Raji (cell line): ENCODE measurements around the gene ZMIZ1.

Source experiments
- POLR2A ChIP-seq: IDR thresholded peaks from 2 replicates; pipeline ENCODE4 v1.6.1; 2011; ENCODE audit warnings: low read depth, low read length, control low read depth; ENCODE audit not compliant: insufficient read depth

Gene ZMIZ1

DNA sequence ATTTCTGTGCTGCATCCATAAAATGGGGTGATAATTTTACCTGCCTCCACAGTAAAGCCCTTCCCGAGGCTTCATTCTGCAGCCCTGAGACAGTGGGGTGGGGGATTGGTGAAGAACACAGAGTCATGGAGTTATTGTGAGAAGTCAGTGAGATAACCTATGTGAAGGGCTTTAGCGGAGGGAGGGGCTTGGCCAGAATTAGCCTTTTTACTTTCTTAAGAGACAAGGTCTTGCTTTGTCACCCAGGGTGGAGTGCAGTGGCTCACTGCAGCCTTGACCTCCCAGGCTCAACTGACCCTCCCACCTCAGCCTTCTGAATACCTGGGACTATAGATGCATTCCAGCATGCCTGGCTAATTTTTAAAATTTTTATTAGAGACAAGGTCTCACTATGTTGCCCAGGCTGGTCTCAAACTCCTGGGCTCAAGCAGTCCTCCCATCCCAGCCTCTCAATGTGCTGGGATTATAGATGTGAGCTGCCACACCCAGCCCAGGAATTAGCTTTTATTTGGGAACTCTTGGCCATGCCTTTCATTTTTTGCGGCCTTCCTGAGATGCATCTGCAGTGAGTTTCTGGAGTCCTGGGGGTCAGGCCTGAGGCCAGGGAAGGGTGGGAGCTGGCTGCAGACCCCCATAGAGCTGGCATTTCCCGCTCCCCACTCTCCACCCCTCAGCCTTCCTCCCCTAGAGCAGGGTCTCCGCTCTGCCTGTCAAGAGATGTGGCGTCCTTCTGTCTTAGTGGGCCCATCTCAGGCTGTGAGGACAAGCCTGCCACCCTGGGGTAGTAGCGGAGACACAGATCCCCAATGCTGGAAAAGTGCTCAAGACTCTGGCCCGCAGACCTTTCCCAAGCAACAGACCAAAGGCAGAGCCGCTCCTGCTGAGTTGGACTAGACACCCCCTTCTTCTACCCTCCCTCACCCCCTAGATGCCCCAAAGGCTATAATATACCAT, 77.0 kb downstream of the ZMIZ1 start:
- no peak for TF ChIP-seq POLR2A

DNA sequence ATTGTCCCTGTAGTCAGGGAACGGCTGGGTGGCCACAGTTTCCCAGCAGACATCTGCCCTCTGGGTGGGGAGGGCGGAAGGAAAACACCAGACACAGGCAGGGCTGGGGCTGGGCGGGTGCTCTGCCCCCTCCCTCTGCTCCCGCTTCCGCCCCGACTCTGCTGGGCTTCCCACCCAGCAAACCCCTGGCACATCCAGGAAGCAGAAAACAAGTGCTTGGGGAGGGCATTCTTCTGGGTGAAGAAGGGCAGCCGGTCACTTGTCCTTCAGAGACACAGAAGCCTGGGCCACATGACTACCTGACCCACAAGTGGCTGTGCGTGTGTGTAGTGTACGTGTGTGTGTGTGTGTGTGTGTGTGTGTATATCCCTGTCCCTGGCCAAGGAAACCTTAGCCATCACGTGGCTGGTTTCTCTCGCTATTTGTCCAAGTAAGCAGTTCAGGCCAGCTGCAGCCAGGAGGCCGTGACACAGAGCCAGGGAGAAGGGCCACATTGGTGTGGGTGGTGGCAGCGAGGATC, 77.9 kb downstream of the ZMIZ1 start:
- no peak for TF ChIP-seq POLR2A

DNA sequence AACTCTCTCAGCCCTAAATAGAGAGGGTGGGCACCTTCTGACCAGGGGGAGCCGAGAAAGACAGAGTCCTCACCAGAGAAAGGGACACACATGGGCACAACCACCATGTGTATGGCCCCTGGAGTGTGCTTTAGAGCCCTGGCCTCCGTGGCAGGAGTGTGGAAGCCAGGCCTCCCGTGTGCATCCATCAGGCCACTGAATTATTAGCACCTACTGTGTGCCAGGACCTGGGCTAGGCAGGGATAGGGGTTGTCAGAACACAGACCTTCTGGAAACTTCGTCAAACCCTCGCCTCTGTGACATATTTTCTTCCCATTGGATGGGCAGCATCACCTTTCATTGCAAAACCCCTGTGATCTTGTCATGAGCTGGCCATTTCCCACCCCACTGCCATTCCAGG, 78.5 kb downstream of the ZMIZ1 start:
- no peak for TF ChIP-seq POLR2A

DNA sequence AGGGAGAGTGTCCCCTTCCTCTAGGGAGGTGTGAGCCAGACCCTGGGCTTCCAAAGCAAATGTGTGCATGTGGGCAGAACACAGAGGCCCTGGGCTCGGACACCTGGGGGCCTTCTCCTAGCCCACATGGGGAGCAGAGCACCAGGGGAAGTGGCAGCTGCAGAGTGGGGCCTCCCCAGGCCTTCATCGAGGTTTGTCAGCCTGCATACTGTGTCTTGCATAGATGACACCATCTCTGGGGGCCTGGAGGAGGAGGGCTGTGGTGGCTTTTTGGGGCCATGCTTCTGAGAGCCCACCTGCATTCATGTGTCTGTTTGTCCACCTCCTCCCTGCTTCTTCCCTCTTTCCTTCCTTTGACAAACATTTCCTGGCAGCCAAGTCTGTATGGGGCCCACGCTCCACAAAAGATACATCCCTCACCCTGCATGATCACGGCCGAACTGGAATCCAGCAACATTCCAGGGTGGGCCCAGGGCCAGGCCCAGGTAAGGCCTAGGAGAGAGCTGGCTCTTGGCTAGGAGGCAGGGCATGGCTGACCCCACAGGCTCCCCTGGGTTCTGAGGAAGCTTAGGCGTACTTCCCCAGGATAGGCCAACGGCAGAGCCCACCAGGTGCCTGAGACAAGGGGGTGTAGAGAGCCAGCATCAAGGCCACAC, 79.2 kb downstream of the ZMIZ1 start:
- TF ChIP-seq POLR2A = no peak

DNA sequence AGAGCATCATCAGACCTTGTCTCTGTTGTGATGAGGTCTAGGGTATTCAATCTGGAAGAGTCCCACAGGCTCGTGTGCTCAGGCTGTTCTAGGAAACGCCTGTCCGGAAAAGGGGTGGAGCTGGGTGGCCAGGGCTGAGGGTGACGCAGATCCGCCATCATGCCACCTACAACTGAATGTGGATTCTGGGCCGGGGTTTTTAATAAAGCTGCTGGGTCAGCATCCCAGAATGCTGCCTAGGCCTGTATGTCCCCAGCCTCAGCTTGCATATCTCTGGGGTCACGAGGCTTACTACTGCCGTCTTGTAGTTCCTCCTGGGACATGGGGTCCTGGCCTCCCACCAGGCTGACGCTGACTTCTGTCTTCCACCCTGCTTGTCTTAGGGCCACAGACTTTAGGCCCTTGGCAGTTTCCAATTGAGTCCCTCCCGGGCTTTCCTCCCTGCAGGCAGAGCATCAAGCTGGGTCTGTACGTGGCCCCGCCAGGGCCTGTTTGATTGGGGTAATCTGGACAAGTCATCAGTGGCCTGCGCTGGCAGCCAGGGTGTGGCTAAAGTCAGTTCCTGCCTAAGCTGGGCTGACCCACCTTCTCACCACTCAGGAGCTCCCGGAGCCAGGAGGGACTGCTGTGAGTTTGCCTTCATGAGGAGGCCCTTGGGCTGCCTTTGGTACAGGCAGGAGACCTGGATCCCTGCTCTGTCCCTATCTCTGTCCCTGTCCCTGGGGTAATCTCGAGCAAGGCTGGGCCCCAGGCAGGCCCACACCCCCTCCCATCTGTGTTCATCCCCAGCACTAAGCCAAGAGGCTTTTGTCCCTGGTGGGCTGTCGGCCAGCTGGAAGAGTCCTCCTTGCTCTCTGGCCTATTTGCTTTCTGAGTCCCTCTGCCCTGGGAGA, 79.9 kb downstream of the ZMIZ1 start:
- no peak for TF ChIP-seq POLR2A

DNA sequence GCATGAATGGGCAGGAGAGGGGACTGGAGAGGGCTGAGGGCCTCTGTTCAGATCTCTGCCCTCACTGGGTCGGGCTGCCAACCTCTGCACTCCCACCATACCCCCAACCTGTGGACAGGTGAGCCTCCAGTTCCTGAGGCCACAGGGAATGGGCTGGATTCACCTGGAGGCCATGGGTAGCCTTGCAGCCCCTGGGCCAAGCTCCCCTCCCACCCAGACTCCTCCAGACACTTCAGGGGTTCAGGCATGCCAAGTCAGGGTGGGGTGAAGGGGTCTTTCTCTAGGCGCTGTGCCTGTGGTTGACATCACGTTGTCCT, 80.5 kb downstream of the ZMIZ1 start:
- TF ChIP-seq POLR2A = no peak

DNA sequence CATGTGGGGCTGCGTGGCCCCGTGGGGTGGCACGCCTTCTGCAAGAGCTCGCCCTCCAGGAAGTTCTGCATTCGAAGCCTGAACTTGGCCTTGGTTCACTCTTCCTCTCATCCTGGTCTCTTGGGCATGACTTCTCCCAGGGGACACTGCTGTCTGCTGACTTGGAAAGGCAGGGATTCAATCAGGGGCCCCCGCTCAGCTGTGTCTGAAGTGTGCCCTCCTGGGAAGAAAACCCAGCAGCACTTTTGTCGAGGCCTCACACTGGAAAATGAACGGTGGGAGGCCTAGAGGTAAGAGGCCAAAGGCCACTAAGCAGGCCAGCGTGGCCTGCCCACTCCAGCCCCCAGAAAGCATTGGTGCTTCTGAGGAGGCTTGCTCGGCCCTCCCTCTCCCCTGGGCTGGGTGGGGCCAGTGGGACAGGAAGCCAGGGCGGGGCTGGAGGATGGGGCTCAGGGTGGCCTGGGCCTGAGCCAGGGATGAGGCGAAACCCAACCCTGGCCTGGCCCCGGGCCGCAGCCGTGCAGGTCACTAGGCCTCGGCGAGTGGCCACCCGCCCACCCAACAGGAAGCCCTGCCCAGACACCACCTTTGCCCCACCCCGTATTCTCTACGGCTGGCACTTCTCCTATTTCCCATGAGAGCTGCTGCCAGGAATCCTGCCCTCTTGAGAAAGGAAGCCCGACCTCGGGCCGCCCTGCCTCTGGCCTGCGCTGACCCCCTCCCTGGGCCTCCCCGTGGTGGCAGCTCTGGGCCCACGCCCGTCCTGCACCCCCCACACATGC, 81.1 kb downstream of the ZMIZ1 start:
- TF ChIP-seq POLR2A = no peak

DNA sequence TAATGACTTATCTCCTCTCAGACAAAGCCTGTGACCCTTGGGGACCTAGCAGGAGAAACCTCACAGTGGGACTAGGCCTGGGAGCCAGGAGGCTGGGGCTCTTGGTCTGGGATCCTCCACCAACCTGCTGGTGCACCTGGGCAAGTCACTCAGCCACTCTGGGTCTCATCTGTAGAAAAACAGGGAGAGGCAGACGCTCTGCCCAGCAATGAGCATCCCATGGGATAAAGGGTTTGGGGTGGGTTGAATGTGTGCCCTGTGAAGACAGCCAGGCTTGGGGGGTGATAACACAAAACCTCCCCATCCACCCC, 81.6 kb downstream of the ZMIZ1 start:
- no peak for TF ChIP-seq POLR2A

DNA sequence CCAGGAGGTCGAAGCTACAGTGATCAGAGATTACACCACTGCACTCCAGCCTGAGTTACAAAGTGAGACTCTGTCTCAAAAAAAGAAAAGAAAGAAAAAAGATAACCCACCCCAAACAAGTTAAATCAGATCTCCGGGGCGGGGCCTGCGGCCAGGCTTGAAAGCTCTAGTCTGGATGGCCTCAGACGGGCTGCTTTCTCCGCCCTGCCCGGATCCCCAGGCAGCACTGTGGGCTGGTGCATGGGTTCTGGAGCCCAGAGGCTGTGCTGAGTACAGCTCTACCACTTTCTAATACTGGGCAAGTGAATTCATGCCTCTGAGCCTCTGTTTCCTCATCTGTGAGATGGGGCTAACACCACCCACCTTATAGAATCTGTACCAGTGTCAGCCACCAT, 83.7 kb downstream of the ZMIZ1 start:
- TF ChIP-seq POLR2A = no peak

DNA sequence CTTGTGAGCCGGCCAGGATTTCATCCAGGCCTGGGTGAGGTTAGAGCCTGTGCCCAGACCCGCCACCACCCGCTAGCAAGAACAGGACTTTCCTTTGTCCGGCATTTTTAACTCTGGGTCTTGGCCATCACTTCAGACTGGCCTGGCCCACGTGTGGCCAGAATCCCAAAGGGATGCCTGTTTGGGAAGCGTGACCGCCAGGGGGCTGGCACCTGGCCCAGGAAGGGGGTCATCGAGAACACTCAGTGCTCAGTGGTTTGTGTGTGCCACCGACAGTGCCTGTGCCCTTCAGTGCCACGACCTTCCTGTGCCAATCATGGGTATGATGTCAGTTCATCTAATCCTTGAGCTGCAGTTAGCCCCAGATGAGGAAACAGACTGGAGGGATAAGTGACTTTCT, 85.0 kb downstream of the ZMIZ1 start:
- TF ChIP-seq POLR2A = no peak

DNA sequence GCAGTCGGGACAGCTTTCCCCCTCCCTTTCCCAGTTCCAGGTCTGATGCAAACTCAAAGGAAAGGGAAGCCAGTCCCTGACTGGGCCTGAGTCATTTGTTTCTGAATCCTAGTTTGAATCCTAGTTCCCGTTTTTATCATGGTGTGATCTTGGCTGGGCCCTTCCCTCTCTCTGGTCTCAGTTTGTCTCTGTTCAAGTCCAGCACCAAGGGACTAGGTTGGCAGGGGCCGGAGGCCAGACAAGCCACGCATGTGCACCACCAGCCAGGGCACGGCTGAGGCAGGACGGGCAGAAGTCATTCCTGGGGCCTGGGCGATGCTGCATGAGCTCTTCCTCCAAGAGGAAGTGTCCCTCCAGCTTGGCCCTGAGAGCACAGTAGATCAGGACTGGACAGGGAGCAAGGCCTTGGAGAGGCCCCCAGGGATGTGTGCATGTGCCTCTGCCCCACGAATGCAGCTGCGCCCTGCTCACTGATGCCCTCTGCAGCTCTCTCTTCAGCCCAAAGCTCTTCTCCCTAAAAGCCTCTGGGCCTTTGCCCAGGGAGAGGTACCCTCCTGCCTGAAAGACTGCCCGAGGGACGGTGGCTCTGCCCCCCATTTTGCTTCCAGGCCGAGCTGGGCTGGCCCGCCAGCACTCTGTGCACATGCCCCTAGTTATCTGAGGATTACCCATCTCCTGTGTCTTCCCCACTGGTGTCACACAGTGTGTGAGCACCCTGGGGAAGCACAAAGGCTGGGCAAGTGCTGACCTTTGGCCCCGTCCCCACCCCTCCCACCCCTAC, 86.7 kb downstream of the ZMIZ1 start:
- no peak for TF ChIP-seq POLR2A

DNA sequence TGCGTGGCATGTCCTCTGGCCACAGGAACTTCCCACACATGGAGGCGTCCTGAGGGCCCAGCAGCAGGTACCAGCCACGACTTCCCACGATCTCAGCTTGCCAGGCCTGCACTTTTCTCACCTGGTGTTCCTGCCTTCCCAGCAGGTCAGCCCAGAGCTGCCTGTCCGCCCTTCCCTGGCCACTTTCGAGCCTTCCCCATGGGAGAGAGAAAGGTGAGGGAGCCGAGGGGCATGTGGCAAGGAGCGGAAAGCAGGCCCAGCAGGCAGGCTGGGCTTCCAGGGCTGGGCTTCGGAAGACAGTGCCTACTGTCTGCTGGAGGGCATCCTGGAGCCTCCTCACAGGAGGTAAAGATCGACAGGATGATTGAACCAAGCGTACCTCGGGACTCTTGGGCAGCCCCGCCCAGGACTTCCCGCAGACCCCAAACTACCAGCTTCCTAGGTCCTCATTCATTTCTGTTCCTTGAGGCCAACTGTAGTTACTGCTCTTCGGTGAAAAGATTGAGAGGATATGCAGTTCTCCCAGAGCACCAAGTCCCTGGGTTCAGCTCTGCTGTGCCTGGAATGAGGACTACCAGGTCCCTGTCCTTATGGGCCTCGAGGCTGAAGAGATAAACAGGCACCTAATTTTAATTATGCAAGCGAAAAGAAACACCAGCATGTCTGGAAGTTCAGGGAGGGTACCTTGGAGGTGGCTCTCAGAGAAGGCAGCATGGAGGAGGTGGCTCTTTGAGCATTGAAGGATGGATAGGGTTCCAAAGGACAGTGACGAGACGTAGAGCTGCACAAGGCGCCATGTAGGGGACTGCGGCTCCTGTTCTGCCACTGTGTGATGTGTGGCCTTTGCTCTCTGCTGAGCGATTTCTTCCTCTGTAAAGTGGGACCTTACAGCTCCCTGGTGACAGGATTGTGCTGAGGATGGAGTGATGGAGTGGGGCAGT, 87.8 kb downstream of the ZMIZ1 start:
- no peak for TF ChIP-seq POLR2A

DNA sequence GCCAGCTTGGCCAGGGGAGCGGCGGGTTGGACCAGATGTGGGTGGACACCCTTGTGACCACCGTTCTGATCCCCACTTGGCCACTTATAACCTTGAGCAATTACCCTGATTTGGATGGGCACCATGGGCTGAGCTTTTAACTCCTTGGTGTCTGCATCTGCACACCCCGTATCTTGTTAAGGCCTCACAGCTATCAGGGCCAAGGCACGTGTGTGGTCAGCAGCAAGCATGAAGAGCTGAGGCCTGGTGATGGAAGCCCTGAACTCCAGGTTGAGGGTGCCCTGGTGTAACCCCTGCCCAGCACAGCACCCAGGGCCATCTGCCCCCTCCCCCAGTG, 89.2 kb downstream of the ZMIZ1 start:
- TF ChIP-seq POLR2A = no peak

DNA sequence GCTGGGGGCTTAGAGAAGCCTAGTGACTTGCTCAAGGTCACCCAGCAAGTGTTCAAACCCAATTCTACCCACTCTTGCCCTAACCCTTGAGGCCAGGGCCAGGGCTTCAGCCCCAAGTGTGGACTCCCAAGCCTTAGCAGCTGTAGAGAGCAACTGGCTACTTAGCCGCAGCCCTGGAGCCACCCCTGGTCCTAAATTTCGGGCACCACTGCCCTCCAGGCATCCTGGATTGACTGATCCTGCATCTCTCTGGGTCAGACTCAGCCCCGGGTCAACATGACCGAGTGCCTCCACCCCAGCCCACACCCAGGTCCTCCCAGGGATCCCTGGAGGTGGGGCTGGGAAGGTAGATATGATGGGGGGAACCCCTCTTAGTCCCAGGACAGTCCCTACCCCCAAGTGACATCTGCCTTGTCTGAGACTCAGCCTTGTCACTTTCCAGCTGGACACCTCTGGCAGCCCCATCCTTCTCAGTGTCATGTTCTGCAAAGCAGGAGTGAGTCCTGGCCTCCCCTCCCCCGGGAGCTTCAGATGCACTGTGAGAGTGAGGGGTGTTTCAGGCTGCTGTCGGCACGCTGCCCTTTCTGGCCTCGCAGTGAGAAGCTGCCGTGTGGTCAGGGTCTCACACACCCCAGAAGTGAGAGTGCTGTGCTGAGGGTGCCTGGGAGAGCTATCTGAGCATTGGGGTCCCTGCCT, 89.8 kb downstream of the ZMIZ1 start:
- no peak for TF ChIP-seq POLR2A
